Trophoblast cell (in vitro differentiated cells and primary cell): ENCODE results near the gene NFILZ.

Experiments used
- DNase-seq, 2 donors: peaks; one replicate each; pipeline ENCODE4 v3.0.0-alpha.2; 2016
- H2AFZ ChIP-seq: 2 replicates; pipeline ENCODE4 v1.6.1; 2013; ENCODE audit warnings: low read length, moderate library complexity, mild to moderate bottlenecking; ENCODE audit not compliant: insufficient read depth, poor library complexity
- H2AK5ac ChIP-seq: 2 replicates; pipeline ENCODE4 v1.6.1; 2013; ENCODE audit warnings: mild to moderate bottlenecking, low read length
- H2BK120ac ChIP-seq: 2 replicates; pipeline ENCODE4 v1.6.1; 2013; ENCODE audit warnings: low read length, mild to moderate bottlenecking, moderate library complexity; ENCODE audit not compliant: insufficient read depth, poor library complexity
- H2BK12ac ChIP-seq: 2 replicates; pipeline ENCODE4 v1.6.1; 2013; ENCODE audit warnings: mild to moderate bottlenecking, low read length, moderate library complexity
- H2BK5ac ChIP-seq: 2 replicates; pipeline ENCODE4 v1.6.1; 2013; ENCODE audit warnings: low read length, low read depth, moderate library complexity, mild to moderate bottlenecking; ENCODE audit not compliant: poor library complexity
- H3K14ac ChIP-seq: 2 replicates; pipeline ENCODE4 v1.6.1; 2013; ENCODE audit warnings: mild to moderate bottlenecking, low read length
- H3K18ac ChIP-seq: 2 replicates; pipeline ENCODE4 v1.6.1; 2013; ENCODE audit warnings: mild to moderate bottlenecking, low read length
- H3K23ac ChIP-seq: 2 replicates; pipeline ENCODE4 v1.6.1; 2013; ENCODE audit warnings: low read length
- H3K27ac ChIP-seq: 2 replicates; pipeline ENCODE4 v1.5.1; 2013; ENCODE audit warnings: low read depth, mild to moderate bottlenecking, inconsistent platforms, low read length, moderate library complexity
- H3K27me3 ChIP-seq: 2 replicates; pipeline ENCODE4 v1.6.1; 2013; ENCODE audit warnings: inconsistent platforms, mild to moderate bottlenecking, low read length, moderate library complexity; ENCODE audit not compliant: insufficient read depth
- H3K36me3 ChIP-seq, 2 experiments: 1 replicate in 1 of 2; 2 replicates in 1 of 2; pipeline ENCODE4 v1.6.1; 2013; ENCODE audit warnings: low read length in 2 of 2, mild to moderate bottlenecking in 2 of 2, moderate library complexity in 1 of 2; ENCODE audit not compliant: insufficient read depth in 2 of 2, control insufficient read depth in 1 of 2
- H3K4ac ChIP-seq: 2 replicates; pipeline ENCODE4 v1.6.1; 2013; ENCODE audit warnings: low read depth, mild to moderate bottlenecking, low read length, moderate library complexity
- H3K4me1 ChIP-seq, 2 experiments: 1 replicate in 1 of 2; 2 replicates in 1 of 2; pipeline ENCODE4 v1.6.1; 2013; ENCODE audit warnings: low read length in 2 of 2, mild to moderate bottlenecking in 2 of 2, moderate library complexity in 1 of 2; ENCODE audit not compliant: insufficient read depth in 2 of 2, control insufficient read depth in 1 of 2
- H3K4me2 ChIP-seq: 2 replicates; pipeline ENCODE4 v1.6.1; 2013; ENCODE audit warnings: inconsistent platforms, mild to moderate bottlenecking, low read length, moderate library complexity
- H3K4me3 ChIP-seq: 2 replicates; pipeline ENCODE4 v1.5.1; 2013; ENCODE audit warnings: mild to moderate bottlenecking, low read depth, low read length, inconsistent platforms
- H3K79me1 ChIP-seq: one replicate; pipeline ENCODE4 v1.6.1; 2013; ENCODE audit warnings: low read length
- H3K79me2 ChIP-seq: 2 replicates; pipeline ENCODE4 v1.6.1; 2013; ENCODE audit warnings: low read length, mild to moderate bottlenecking; ENCODE audit not compliant: control insufficient read depth, insufficient read depth, poor library complexity
- H3K9ac ChIP-seq: 2 replicates; pipeline ENCODE4 v1.6.1; 2013; ENCODE audit warnings: mild to moderate bottlenecking, low read length
- H3K9me3 ChIP-seq: 2 replicates; pipeline ENCODE4 v1.6.1; 2013; ENCODE audit warnings: low read depth, mild to moderate bottlenecking, control low read depth, inconsistent platforms, low read length; ENCODE audit not compliant: insufficient read depth
- H4K12ac ChIP-seq: 2 replicates; pipeline ENCODE4 v1.6.1; 2013; ENCODE audit warnings: low read depth, mild to moderate bottlenecking, low read length, moderate library complexity
- H4K8ac ChIP-seq: 2 replicates; pipeline ENCODE4 v1.6.1; 2013; ENCODE audit warnings: low read depth, mild to moderate bottlenecking, low read length, moderate library complexity
- H4K91ac ChIP-seq: one replicate; pipeline ENCODE4 v1.6.1; 2013; ENCODE audit warnings: low read depth, mild to moderate bottlenecking, low read length, moderate library complexity
- whole genome bisulfite sequencing: extraction: QIAGEN DNeasy Blood & Tissue Kit; methylation state at CpG from one replicate; pipeline ENCODE4 v1.1.7; 2013; ENCODE audit warnings: missing lambda C conversion rate; ENCODE audit not compliant: insufficient read length, insufficient coverage; ENCODE audit errors: extremely low coverage; 5-methylcytosine and 5-hydroxymethylcytosine counted together

NFILZ gene

DNA sequence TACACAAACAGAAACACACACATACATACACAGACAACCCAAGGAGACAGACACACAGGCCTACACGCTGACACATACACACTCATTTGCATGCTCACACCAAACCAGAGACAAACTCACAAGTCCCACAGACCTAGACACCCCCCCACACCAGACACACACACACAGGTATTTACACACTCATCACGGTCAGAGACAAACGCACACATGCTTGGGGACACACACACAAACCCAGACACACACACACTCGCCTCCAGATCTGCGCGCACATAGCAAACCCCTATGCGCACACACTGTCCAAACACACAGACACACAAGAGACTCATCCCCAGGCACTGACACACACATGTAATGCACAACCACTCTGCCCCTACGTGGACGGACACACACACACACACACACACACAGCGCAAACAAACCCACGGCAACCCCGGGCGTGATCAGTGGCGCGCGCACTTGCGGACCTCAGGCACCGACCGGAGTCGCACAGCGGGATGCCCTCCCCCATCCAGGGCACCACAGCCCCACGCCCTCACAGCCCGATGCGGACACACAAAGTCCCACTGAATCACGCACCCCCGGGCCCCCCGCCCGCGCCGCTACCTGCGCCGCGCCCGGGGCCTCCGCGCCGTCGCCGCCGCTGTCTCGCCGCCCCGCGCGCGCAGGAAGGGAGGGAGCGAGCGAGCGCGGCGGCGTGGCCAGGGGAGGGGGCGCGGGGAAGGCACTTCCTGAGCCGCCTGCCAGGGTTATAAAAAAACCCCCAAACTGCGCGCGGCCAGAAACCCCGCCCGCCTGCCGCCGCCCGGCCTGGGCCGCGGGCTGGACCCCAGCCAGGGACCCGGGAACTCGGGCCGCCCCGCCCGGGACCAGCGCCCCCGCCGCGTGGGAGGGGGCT, 20.1 kb upstream of the NFILZ start, which contains the start of gene ADAMTS10:
Gene ADAMTS10 (minus strand): TSS at position 675 of the 895 bp plus-strand sequence. CDS start 5,005 bp downstream, outside the sequence.
- peak within 1 kb of the TSS; percentile 75 for H4K12ac ChIP-seq
- H3K4ac ChIP-seq = peak within 1 kb of the TSS; percentile 53
- H2AK5ac ChIP-seq = peak within 1 kb of the TSS; percentile 38
- H3K27me3 ChIP-seq = no peaks in the 10 kb centered on the region
- peak within 1 kb of the TSS; percentile 84 for H4K8ac ChIP-seq
- no peak within 1 kb of the TSS for H3K23ac ChIP-seq
- no peak for DNase-seq
- H3K4me1 ChIP-seq = peaks cover 9 to 10% of the 10 kb centered on the region in 2 experiments
- peak within 1 kb of the TSS; percentile 38 for H3K18ac ChIP-seq
- H3K36me3 ChIP-seq = peaks cover 0 to under 1% of the 10 kb centered on the region in 2 experiments
- H2AFZ ChIP-seq = peak within 1 kb of the TSS; percentile 70
- peak within 1 kb of the TSS; percentile 95 for H3K14ac ChIP-seq
- H2BK12ac ChIP-seq = peak within 1 kb of the TSS; percentile 29
- peak within 1 kb of the TSS; percentile 6 for H3K9ac ChIP-seq
- peak within 1 kb of the TSS; percentile 10 for H2BK5ac ChIP-seq
- H3K79me2 ChIP-seq = peaks cover 10% of the 10 kb centered on the region
- H2BK120ac ChIP-seq = peak within 1 kb of the TSS; percentile 60
- H4K91ac ChIP-seq = peak within 1 kb of the TSS; percentile 82
- H3K79me1 ChIP-seq = peaks cover 14% of the 10 kb centered on the region
- H3K4me3 ChIP-seq = peak within 1 kb of the TSS; percentile 94
- H3K9me3 ChIP-seq = peaks cover 5% of the 10 kb centered on the region
- no CpG with 5 or more reads among the region's 74 CpGs for WGBS
- H3K4me2 ChIP-seq = peak within 1 kb of the TSS; percentile 94
- peak within 1 kb of the TSS; percentile 74 for H3K27ac ChIP-seq

DNA sequence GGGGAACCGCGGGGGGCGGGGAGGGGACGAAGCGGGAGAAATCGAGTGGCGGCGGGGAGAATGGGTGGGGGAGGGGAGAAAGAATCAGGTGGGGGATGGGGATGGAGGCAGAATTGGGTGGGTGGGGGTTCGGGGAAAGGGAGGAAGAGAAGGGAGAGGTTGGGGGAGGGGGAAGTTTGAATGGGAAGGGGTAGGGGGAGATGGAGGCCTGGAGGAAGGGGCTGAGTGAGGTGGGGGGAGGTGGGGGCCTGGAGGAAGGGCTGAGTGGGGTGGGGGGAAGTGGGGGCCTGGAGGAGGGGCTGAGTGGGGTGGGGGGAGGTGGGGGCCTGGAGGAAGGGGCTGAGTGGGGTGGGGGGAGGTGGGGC, 19.5 kb upstream of the NFILZ start:
- Histone ChIP-seq H4K91ac (no peak overlapping the region), H2BK12ac (no peak overlapping the region), H2AK5ac (no peak overlapping the region), H3K27ac (no peak overlapping the region), H4K12ac (no peak overlapping the region), H3K4me3 (peak overlapping the region; percentile 94), H3K9ac (no peak overlapping the region), H3K4me2 (peak overlapping the region; percentile 94), H3K27me3 (no peaks in the 10 kb centered on the region), H3K14ac (no peak overlapping the region), H2BK120ac (no peak overlapping the region), H2AFZ (no peak overlapping the region), H3K4ac (no peak overlapping the region), H2BK5ac (no peak overlapping the region), H3K79me1 (peaks cover 14% of the 10 kb centered on the region), H3K23ac (no peak overlapping the region), H3K79me2 (peaks cover 10% of the 10 kb centered on the region), H3K4me1 (peaks cover 9 to 10% of the 10 kb centered on the region in 2 experiments), H4K8ac (no peak overlapping the region), H3K18ac (no peak overlapping the region), H3K36me3 (no peaks in the 10 kb centered on the region), H3K9me3 (peaks cover 3% of the 10 kb centered on the region)
- WGBS = 100% methylated on average over 1 of the region's 9 CpGs
- DNase-seq = no peak

- no peak overlapping the region for H2AFZ ChIP-seq
- H3K4me2 ChIP-seq = no peak overlapping the region
- WGBS = no CpG with 5 or more reads among the region's 18 CpGs
- no peak overlapping the region for H3K18ac ChIP-seq
- no peak overlapping the region for H2BK12ac ChIP-seq
- no peak overlapping the region for H4K8ac ChIP-seq
- H2AK5ac ChIP-seq = no peak overlapping the region
- H3K4ac ChIP-seq = no peak overlapping the region
- no peak overlapping the region for H2BK120ac ChIP-seq
- H3K36me3 ChIP-seq = no peaks in the 10 kb centered on the region
- H4K91ac ChIP-seq = no peak overlapping the region
- DNase-seq = no peak
- H4K12ac ChIP-seq = no peak overlapping the region
- no peak overlapping the region for H3K4me3 ChIP-seq
- H3K79me1 ChIP-seq = peaks cover 14% of the 10 kb centered on the region
- no peak overlapping the region for H3K27ac ChIP-seq
- peaks cover 9 to 10% of the 10 kb centered on the region in 2 experiments for H3K4me1 ChIP-seq
- H3K23ac ChIP-seq = no peak overlapping the region
- peaks cover 10% of the 10 kb centered on the region for H3K79me2 ChIP-seq
- H3K14ac ChIP-seq = no peak overlapping the region
- peaks cover 3% of the 10 kb centered on the region for H3K9me3 ChIP-seq
- no peak overlapping the region for H2BK5ac ChIP-seq
- no peaks in the 10 kb centered on the region for H3K27me3 ChIP-seq
- H3K9ac ChIP-seq = no peak overlapping the region
Measured at GRCh38 chr19:8611391-8611876, 19.0 kb upstream of the NFILZ start.

DNA sequence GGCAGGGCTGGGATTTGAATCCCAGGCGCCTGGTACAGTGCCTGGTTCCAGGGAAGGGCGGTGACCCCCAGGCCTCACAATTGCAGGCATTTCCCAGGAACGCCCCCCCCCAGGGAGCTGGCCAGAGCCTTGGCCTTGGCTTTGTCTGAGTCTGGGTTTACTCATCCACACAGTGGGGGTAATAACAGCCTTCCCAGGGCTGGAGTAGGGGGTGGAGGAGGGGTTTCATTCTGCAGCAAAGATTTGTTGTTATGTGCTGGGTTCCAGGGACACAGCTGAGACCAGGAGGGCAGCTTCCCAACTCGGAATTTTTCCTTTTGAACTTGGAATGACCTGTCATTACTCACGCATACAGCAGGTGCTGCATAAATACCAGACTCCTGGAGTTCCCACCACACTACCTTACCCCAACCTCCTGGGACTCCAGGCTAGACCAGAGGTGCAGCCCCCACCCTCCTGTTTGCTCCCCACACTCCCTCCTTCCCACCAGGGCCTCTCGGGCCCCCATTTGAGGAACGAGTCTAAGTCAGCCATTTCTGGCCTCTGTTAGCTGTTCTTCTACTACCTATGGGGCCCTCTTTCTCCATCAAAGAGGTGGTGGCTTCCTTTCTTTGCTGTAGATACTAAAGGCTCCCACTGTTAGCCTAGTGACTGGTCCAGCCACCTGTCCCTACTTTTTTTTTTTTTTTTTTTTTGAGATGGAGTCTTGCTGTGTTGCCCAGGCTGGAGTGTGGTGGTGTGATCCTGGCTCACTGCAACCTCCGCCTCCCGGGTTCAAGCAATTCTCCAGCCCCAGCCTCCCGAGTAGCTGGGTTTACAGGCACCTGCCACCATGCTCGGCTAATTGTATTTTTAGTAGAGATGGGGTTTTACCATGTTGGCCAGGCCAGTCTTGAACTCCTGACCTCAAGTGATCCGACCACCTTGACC, 18.3 kb upstream of the NFILZ start:
- no peaks in the 10 kb centered on the region for H3K36me3 ChIP-seq
- WGBS = no CpG with 5 or more reads among the region's 12 CpGs
- no peak overlapping the region for H2BK12ac ChIP-seq
- DNase-seq = no peak
- no peak overlapping the region for H2BK120ac ChIP-seq
- H3K18ac ChIP-seq = no peak overlapping the region
- H3K27ac ChIP-seq = no peak overlapping the region
- H3K9ac ChIP-seq = no peak overlapping the region
- peaks cover 3% of the 10 kb centered on the region for H3K9me3 ChIP-seq
- no peak overlapping the region for H4K8ac ChIP-seq
- H3K4me1 ChIP-seq = peaks cover 9 to 10% of the 10 kb centered on the region in 2 experiments
- H3K4me2 ChIP-seq = no peak overlapping the region
- H4K12ac ChIP-seq = no peak overlapping the region
- peaks cover 10% of the 10 kb centered on the region for H3K79me2 ChIP-seq
- H3K23ac ChIP-seq = no peak overlapping the region
- no peak overlapping the region for H2AFZ ChIP-seq
- no peak overlapping the region for H2BK5ac ChIP-seq
- no peak overlapping the region for H3K4me3 ChIP-seq
- no peak overlapping the region for H3K14ac ChIP-seq
- no peak overlapping the region for H2AK5ac ChIP-seq
- no peak overlapping the region for H3K4ac ChIP-seq
- H3K27me3 ChIP-seq = no peaks in the 10 kb centered on the region
- no peak overlapping the region for H4K91ac ChIP-seq
- peaks cover 14% of the 10 kb centered on the region for H3K79me1 ChIP-seq
